SKM-1 (cell line): ENCODE data around the gene FAM174C.
"Not testable (repeated sequence)": the region's sequence is repeated elsewhere in the genome, so short reads cannot be mapped to it uniquely, and the experiment has no call there.

Source experiments
- DNase-seq: peaks from one replicate; lab custom pipeline; 2025; ENCODE audit not compliant: unreplicated experiment; lab: John Stamatoyannopoulos, UW

Gene FAM174C

DNA sequence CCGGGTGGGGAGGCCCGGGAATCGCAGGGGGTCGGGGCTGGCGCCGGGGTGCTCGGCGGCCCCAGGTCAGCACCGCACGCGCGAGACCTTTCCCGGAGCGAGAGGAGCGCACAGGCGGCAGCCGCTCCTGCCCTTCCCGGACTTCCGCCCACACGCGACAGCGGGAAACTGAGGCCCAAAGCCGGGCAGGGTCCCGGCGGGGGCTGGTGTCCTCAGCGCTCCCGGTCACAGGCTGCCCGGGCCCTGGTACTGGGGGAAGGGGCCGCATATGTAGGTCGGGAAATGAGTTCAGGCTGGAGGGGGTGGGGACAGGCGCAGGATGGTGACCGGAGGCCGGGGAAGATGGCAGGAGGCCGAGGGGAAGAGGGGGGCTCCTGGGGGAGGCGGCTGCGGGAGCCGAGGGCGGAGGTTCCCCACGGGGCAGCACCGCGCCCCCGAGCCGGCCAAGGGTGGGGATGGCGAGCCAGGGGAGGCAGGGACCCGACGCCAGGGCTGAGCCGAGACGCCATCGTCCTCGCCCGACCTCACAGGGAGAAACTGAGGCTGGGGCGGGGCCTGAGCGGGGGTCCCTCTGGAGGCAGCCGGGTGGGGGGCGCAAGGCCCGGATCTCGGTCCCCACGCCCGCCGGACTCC, 38.2 kb upstream of the FAM174C start:
- DNase-seq, result no peak

GRCh38 chr19:1237754-1238368, 37.5 kb upstream of the FAM174C start, which contains the start of gene CBARP:
TSS of gene CBARP (minus strand) at chr19:1238005. CDS start at chr19:1236100, 1,905 bp downstream.
- no peak for DNase-seq

DNA sequence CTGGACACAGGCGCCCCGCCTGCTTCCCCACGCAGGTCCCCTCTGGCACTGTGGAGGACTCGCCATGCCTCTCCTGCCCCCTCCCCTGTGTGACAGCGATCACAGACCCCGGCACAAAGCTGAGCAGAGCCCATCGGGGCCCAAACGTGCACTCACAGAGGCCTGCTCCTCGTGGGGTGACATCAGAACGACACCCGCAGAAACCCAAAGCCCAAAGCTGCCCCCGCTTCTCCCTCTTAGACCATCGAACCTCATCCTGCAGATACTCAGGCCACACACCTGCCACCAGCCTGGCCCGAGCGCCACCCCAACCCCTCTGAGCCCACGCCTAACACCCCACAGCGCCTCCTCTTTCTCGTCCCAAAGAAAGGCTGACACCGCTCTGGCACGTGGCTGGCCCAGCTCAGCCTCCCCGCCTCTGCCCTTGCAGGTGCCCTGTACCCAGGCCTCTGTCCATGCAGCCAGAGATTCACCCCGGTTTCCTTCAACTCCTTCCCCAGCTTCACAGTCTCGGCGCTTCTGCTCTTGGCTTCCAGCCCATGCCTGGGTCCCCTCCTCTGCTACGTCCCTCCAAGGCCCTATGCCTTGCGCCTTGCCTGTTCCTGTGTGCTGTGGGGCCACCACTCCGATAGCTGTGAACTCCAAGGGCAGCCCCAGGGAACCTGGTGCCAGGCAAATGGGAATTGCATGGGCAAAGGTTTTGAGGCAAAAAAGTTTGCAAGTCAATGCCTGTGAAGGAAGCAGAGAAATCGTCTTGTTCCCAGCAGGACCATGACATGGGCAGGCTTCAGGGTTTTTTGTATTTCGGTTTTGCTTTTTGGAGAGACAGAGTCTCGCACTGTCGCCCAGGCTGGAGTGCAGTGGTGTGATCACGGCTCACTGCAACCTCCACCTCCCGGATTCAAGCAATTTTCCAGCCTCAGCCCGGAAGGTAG, 36.7 kb upstream of the FAM174C start:
- no peak for DNase-seq

GRCh38 chr19:1239420-1239795, 35.9 kb upstream of the FAM174C start:
- DNase-seq, result no peak

DNA sequence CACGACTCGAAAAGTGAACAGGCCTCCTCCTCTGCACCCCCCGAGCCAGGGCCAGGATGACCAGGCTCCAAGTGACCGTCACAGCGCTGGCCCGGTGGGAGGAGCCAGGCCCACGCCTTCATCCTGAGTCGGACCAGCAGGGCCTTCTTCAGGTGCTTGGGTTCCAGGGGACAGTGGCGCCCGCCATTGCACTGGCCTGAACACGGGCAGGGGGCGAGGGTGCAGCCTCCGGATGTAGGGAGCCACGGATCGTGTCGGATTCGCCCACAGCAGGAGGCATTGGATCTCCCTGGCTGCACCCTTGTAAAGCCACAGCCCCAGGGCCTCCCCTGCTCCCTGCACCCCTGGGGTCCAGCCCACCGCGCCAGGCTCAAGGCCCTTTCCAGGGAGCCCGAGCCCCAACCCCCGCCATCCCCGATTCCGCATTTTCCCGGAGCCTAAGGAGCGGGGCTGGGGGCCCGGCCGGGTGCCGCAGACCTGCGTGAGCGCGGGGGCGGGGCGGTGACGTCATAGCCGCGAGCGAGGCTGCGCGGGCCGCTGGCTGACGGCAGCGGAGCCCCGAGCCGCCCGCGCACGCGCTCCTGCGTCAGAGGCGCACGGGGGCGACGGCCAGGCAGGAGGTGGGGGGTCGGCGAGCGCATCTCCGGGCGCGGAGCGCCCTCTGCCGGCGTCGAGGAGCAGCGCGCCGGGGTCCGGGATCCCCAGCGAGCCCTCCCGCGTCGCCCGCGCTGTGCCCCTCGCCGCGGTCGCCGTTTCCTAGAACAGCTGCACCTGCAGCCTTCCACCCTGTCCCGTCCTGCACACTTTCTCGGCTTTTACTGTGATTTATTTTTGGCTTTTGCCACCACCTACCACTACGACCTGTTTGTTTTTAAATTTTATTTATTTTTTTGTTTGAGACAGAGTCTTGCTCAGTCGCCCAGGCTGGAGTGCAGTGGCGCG, 35.3 kb upstream of the FAM174C start:
- DNase-seq, result peak; percentile 49

GRCh38 chr19:1240925-1241324, 34.4 kb upstream of the FAM174C start:
- no peak for DNase-seq

- DNase-seq, result peak; percentile 79
Observed at GRCh38 chr19:1241417-1242095, 33.8 kb upstream of the FAM174C start, which contains the start of gene ATP5F1D. TSS of gene ATP5F1D (plus strand) at chr19:1241751. CDS start at chr19:1241851, 100 bp downstream.

- peak; percentile 63 for DNase-seq
Observed at GRCh38 chr19:1243768-1244692, 31.3 kb upstream of the FAM174C start.

- no peak for DNase-seq
Observed at GRCh38 chr19:1244693-1245451, 30.5 kb upstream of the FAM174C start.

DNA sequence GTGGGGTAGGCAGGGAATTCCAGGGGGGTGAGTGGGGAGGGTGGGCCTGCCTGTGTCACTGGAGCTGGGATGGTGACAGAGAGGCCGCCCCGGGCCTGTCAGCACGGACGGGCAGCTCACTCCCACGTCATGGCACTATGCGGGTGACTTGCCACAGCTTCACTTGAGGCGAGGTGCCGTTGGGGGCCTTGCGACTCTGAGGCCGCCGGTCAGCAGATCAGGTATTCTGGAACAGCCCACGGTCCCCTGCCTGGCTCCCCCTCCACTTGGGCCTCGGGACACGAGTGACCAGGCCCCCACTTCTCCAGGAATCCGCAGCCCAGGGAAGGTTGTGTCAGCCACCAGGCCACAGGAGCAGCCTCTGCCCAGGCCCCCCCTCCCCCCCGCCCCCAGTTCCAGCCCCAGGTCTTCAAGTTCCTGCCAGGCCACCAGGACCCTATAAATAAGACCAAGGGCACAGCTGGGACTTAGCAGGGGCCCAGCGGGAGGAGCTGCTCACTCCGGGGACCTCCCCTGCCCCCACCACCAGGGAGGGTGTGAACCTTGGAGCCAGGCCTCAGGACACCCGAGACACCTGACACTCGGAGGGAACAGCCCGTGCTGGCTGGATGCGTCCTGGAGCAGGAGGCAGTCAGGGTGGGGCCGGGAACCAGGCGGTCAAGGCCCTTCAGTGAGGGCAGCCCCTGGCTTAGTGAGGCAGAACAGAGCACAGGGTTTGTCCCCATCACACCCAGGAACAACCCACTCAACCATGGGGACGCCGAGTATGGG, 29.7 kb upstream of the FAM174C start:
- DNase-seq, result no peak

DNA sequence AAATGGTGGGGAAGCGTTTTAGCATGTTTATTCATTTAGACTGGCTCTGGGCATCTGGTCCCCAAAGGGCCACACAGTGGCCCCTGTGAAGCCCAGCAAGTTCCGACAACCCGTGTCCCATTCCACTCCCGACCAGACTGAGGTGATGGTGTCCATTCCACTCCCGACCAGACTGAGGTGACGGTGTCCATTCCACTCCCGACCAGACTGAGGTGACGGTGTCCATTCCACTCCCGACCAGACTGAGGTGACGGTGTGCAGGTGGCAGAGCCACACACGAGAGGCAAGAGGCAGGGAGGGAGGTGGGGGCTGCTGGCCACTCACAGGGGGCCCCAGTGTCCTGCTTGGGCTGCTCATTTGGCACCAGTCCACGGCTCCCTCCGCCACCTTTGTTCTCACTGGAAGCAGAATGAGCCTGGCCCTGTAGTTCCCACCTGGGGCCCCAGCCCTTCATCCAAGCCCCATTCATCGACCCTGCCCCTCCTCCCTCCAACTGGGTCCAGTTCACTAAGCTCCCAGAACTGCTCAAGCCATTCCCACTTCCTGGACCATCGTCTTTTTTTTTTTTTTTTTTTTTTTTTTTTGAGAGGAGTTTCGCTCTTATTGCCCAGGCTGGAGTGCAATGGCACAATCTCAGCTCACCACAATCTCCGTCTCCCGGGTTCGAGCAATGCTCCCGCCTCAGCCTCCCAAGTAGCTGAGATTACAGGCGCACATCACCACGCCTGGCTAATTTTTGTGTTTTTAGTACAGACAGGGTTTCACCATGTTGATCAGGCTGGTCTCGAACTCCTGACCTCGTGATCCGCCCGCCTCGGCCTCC, 28.9 kb upstream of the FAM174C start:
- DNase-seq, result not testable (repeated sequence)

DNA sequence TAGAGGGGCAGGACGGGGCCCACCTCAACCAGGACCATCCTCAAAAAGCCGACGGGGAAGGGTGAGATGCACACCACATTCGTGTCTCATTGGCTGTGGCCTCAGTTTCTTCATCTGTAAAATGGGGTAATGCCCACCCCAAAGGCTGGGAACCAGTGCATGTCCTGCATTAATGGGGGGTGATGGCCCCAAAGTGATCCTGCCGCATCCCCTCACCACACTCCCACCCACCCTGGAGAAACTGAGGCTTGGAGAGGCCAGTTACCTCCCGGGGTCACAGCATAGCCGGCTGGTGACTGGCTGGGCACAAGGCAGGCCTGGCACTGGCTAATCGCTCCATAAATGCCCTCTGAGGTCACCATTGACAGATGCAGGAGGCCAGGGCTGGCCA, 27.6 kb upstream of the FAM174C start:
- DNase-seq, result no peak

GRCh38 chr19:1248139-1248785, 27.1 kb upstream of the FAM174C start, which contains the start of gene MIDN:
TSS of gene MIDN (plus strand) at chr19:1248583. CDS start at chr19:1250297, 1,714 bp downstream.
- no peak for DNase-seq

DNA sequence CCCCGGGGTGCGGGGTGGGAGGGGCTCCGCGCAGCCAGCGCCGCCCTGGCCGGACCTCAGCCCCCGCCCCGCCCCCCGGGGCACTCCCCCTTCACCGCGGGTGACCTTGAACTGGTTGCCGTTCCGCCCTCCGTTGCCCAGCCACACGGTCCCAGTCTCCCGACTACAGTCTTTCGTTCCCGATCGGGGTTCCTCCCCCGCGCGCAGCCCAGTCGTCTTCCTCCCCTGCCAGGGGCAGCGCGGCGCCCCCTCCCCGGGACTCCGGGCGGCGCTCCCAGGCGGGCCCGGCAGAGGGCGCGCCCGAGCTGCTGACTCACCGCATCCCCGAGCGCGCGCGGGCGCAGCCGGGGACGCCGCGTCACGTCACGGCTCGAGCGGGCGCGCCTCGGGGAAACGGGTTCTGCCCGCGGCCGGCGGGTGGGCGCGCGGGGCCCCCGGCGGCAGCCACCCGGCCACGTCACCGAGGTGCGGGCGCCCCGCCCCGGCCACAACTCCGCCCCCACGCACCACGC, 26.5 kb upstream of the FAM174C start:
- no peak for DNase-seq

GRCh38 chr19:1249298-1249989, 25.9 kb upstream of the FAM174C start:
- peak; percentile 92 for DNase-seq
